ENCODE measurements around the gene PIWIL4. TPM values are rescaled to one million over a fixed set of nuclear protein-coding genes. Genes with fewer than 3 reads are reported as not detected.

PIWIL4 gene
- total RNA-seq, 1 experiment from 2014 or later = 3.4 TPM

DNA sequence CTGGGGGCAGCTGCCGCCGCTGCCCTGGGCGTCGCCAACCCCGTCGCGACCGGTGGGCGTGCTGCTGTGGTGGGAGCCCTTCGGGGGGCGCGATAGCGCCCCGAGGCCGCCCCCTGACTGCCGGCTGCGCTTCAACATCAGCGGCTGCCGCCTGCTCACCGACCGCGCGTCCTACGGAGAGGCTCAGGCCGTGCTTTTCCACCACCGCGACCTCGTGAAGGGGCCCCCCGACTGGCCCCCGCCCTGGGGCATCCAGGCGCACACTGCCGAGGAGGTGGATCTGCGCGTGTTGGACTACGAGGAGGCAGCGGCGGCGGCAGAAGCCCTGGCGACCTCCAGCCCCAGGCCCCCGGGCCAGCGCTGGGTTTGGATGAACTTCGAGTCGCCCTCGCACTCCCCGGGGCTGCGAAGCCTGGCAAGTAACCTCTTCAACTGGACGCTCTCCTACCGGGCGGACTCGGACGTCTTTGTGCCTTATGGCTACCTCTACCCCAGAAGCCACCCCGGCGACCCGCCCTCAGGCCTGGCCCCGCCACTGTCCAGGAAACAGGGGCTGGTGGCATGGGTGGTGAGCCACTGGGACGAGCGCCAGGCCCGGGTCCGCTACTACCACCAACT is 22.4 kb upstream of the PIWIL4 start:
- DNase-seq = peak; percentile 63 to 66

DNA sequence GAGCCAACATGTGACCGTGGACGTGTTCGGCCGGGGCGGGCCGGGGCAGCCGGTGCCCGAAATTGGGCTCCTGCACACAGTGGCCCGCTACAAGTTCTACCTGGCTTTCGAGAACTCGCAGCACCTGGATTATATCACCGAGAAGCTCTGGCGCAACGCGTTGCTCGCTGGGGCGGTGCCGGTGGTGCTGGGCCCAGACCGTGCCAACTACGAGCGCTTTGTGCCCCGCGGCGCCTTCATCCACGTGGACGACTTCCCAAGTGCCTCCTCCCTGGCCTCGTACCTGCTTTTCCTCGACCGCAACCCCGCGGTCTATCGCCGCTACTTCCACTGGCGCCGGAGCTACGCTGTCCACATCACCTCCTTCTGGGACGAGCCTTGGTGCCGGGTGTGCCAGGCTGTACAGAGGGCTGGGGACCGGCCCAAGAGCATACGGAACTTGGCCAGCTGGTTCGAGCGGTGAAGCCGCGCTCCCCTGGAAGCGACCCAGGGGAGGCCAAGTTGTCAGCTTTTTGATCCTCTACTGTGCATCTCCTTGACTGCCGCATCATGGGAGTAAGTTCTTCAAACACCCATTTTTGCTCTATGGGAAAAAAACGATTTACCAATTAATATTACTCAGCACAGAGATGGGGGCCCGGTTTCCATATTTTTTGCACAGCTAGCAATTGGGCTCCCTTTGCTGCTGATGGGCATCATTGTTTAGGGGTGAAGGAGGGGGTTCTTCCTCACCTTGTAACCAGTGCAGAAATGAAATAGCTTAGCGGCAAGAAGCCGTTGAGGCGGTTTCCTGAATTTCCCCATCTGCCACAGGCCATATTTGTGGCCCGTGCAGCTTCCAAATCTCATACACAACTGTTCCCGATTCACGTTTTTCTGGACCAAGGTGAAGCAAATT is 21.7 kb upstream of the PIWIL4 start:
- peaks cover 32% of the 10 kb centered on the region for H3K4me1 ChIP-seq
- H3K36me3 Mint-ChIP-seq (ENCODE audit: insufficient read depth, unreplicated experiment) = peaks cover 24% of the 10 kb centered on the region
- no peaks in the 10 kb centered on the region for H3K27me3 ChIP-seq (replicated peaks; ENCODE audit: control insufficient read depth, insufficient read depth, low read length)
- H3K36me3 ChIP-seq (ENCODE audit: control insufficient read depth, insufficient read depth, low read length) = no peaks in the 10 kb centered on the region
- H3K9me3 ChIP-seq = no peaks in the 10 kb centered on the region
- no TSS peak for BruUV-seq (replicated peaks)
- H3K4me3 Mint-ChIP-seq (ENCODE audit: unreplicated experiment) = peak overlapping the region; percentile 86
- intact Hi-C loops (cut with micrococcal nuclease; ENCODE audit: unreplicated experiment) = loop anchor here (1.0 to 5.0 kb wide), 4 partner anchors 15 to 287 kb away; partner anchors contain the start of gene AMOTL1
- H3K4me3 ChIP-seq (ENCODE audit: low read depth, low read length) = peak overlapping the region; percentile 71
- TF ChIP-seq, protein P1, sequence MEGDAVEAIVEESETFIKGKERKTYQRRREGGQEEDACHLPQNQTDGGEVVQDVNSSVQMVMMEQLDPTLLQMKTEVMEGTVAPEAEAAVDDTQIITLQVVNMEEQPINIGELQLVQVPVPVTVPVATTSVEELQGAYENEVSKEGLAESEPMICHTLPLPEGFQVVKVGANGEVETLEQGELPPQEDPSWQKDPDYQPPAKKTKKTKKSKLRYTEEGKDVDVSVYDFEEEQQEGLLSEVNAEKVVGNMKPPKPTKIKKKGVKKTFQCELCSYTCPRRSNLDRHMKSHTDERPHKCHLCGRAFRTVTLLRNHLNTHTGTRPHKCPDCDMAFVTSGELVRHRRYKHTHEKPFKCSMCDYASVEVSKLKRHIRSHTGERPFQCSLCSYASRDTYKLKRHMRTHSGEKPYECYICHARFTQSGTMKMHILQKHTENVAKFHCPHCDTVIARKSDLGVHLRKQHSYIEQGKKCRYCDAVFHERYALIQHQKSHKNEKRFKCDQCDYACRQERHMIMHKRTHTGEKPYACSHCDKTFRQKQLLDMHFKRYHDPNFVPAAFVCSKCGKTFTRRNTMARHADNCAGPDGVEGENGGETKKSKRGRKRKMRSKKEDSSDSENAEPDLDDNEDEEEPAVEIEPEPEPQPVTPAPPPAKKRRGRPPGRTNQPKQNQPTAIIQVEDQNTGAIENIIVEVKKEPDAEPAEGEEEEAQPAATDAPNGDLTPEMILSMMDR (IDR thresholded peaks at IDR 0.05; ENCODE audit: insufficient read depth in 1 of 2, low read depth in 1 of 2, low read length in 1 of 2, severe bottlenecking in 1 of 2, unreplicated experiment in 1 of 2) = no peak
- no peaks in the 10 kb centered on the region for H3K27me3 Mint-ChIP-seq (ENCODE audit: insufficient read depth, unreplicated experiment)
- no peaks in the 10 kb centered on the region for H3K9me3 Mint-ChIP-seq (ENCODE audit: unreplicated experiment)
- H3K4me1 Mint-ChIP-seq (ENCODE audit: low read depth, unreplicated experiment) = peaks cover 41% of the 10 kb centered on the region
- ChIA-PET POLR2A (interaction anchor here (0.5 to 1.7 kb wide), 5 partner anchors 10 to 522 kb away, joined by 3 to 6 read pairs (median 4); partner anchors contain the start of genes ANKRD49 and MRE11), CTCF (interaction anchor here (1.1 to 1.3 kb wide), 4 partner anchors 24 to 78 kb away, joined by 3 to 6 read pairs (median 4); no protein-coding TSS in a partner anchor)
- peak overlapping the region; percentile 87 for H3K27ac Mint-ChIP-seq (ENCODE audit: unreplicated experiment)
- DNase-seq = peak; percentile 56

More for the DNA sequence above, 22.4 kb upstream of the PIWIL4 start:
- no peaks in the 10 kb centered on the region for H3K9me3 Mint-ChIP-seq (ENCODE audit: unreplicated experiment)
- BruUV-seq (replicated peaks) = no TSS peak
- CTCF ChIA-PET = interaction anchor here (1.0 to 1.3 kb wide), 4 partner anchors 19 to 79 kb away, joined by 3 to 6 read pairs (median 4); no protein-coding TSS in a partner anchor
- H3K36me3 ChIP-seq (ENCODE audit: control insufficient read depth, insufficient read depth, low read length) = no peaks in the 10 kb centered on the region
- TF ChIP-seq, protein P1 (IDR thresholded peaks at IDR 0.05; ENCODE audit: insufficient read depth in 1 of 2, low read depth in 1 of 2, low read length in 1 of 2, severe bottlenecking in 1 of 2, unreplicated experiment in 1 of 2) = no peak
- peak overlapping the region; percentile 71 for H3K4me3 ChIP-seq (ENCODE audit: low read depth, low read length)
- peaks cover 24% of the 10 kb centered on the region for H3K36me3 Mint-ChIP-seq (ENCODE audit: insufficient read depth, unreplicated experiment)
- POLR2A ChIA-PET = interaction anchor here (1.0 to 1.7 kb wide), 5 partner anchors 11 to 44 kb away, joined by 3 to 10 read pairs (median 6); no protein-coding TSS in a partner anchor
- peaks cover 28% of the 10 kb centered on the region for H3K4me1 ChIP-seq
- peak overlapping the region; percentile 86 for H3K4me3 Mint-ChIP-seq (ENCODE audit: unreplicated experiment)
- H3K27me3 Mint-ChIP-seq (ENCODE audit: insufficient read depth, unreplicated experiment) = no peaks in the 10 kb centered on the region
- H3K27me3 ChIP-seq (replicated peaks; ENCODE audit: control insufficient read depth, insufficient read depth, low read length) = no peaks in the 10 kb centered on the region
- H3K9me3 ChIP-seq = no peaks in the 10 kb centered on the region
- intact Hi-C loops (cut with micrococcal nuclease; ENCODE audit: unreplicated experiment) = loop anchor here (1.0 to 5.0 kb wide), 6 partner anchors 23 to 523 kb away; partner anchors contain the start of genes AMOTL1, ANKRD49, MRE11 and SRSF8
- H3K4me1 Mint-ChIP-seq (ENCODE audit: low read depth, unreplicated experiment) = peaks cover 34% of the 10 kb centered on the region
- H3K27ac Mint-ChIP-seq (ENCODE audit: unreplicated experiment) = peak overlapping the region; percentile 87

GRCh38 chr11:94546162-94546470 is 21.1 kb upstream of the PIWIL4 start:
- BruUV-seq (replicated peaks) = TSS peak; percentile 39

More at GRCh38 chr11:94546162-94546470, 21.1 kb upstream of the PIWIL4 start:
- Mint-ChIP-seq H3K9me3 (ENCODE audit: unreplicated experiment) (no peaks in the 10 kb centered on the region), H3K27me3 (ENCODE audit: insufficient read depth, unreplicated experiment) (no peaks in the 10 kb centered on the region), H3K4me3 (ENCODE audit: unreplicated experiment) (peak overlapping the region; percentile 86), H3K4me1 (ENCODE audit: low read depth, unreplicated experiment) (peaks cover 43% of the 10 kb centered on the region), H3K27ac (ENCODE audit: unreplicated experiment) (peak overlapping the region; percentile 87), H3K36me3 (ENCODE audit: insufficient read depth, unreplicated experiment) (peaks cover 24% of the 10 kb centered on the region)
- Histone ChIP-seq H3K36me3 (ENCODE audit: control insufficient read depth, insufficient read depth, low read length) (no peaks in the 10 kb centered on the region), H3K27me3 (replicated peaks; ENCODE audit: control insufficient read depth, insufficient read depth, low read length) (no peaks in the 10 kb centered on the region), H3K4me1 (peaks cover 32% of the 10 kb centered on the region), H3K4me3 (ENCODE audit: low read depth, low read length) (peak overlapping the region; percentile 71), H3K9me3 (no peaks in the 10 kb centered on the region)
- ChIA-PET POLR2A (interaction anchor here (0.9 to 1.3 kb wide), 2 partner anchors 21 to 52 kb away, joined by 3 to 4 read pairs; partner anchors contain the start of genes ANKRD49 and MRE11), CTCF (interaction anchor here (1.1 to 1.3 kb wide), 4 partner anchors 25 to 77 kb away, joined by 3 to 6 read pairs (median 4); no protein-coding TSS in a partner anchor)
- intact Hi-C loops (cut with micrococcal nuclease; ENCODE audit: unreplicated experiment) = loop anchor here (1.0 to 5.0 kb wide), 3 partner anchors 15 to 221 kb away; partner anchors contain the start of gene AMOTL1
- TF ChIP-seq, protein P1 (IDR thresholded peaks at IDR 0.05; ENCODE audit: insufficient read depth in 1 of 2, low read depth in 1 of 2, low read length in 1 of 2, severe bottlenecking in 1 of 2, unreplicated experiment in 1 of 2) = no peak
- no peak for DNase-seq

All from Caco-2 (cell line).